ENCODE measurements around the gene AAGAB.

AAGAB gene

DNA sequence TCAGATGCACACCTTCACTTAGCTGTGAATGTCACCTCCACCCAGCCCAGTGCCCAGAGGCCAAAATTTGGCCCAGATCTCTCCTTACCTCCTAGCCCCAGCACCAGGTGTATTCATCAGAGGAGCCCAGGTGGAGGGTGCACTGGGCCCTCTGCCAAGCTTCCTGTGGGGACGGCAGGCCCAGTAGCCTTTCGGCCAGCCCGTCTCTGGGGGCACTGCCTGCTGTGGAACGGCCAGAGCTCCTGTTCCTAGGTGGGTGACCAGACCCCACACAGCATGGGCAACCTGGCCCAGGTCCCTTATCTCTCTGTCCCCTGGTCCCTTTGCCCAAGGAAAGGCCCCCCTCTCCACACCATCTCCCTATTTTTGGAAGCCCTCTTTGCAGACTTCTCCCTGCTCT lies 67.8 kb downstream of the AAGAB start:
- no peak overlapping the region for H3K27ac ChIP-seq
- no peak for DNase-seq
- H3K4me3 ChIP-seq (ENCODE audit: low read depth, low read length), result no peak overlapping the region
- H3K36me3 ChIP-seq, result peaks cover 2% of the 10 kb centered on the region; the same call in 1 of the 2 replicates
- no peaks in the 10 kb centered on the region for H3K27me3 ChIP-seq (ENCODE audit: insufficient read depth, low read depth, severe bottlenecking)
- H3K9me3 ChIP-seq (ENCODE audit: severe bottlenecking), result no peaks in the 10 kb centered on the region
- TF ChIP-seq, protein P1, sequence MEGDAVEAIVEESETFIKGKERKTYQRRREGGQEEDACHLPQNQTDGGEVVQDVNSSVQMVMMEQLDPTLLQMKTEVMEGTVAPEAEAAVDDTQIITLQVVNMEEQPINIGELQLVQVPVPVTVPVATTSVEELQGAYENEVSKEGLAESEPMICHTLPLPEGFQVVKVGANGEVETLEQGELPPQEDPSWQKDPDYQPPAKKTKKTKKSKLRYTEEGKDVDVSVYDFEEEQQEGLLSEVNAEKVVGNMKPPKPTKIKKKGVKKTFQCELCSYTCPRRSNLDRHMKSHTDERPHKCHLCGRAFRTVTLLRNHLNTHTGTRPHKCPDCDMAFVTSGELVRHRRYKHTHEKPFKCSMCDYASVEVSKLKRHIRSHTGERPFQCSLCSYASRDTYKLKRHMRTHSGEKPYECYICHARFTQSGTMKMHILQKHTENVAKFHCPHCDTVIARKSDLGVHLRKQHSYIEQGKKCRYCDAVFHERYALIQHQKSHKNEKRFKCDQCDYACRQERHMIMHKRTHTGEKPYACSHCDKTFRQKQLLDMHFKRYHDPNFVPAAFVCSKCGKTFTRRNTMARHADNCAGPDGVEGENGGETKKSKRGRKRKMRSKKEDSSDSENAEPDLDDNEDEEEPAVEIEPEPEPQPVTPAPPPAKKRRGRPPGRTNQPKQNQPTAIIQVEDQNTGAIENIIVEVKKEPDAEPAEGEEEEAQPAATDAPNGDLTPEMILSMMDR (IDR thresholded peaks at IDR 0.05; ENCODE audit: low read depth, low read length), result no peak

DNA sequence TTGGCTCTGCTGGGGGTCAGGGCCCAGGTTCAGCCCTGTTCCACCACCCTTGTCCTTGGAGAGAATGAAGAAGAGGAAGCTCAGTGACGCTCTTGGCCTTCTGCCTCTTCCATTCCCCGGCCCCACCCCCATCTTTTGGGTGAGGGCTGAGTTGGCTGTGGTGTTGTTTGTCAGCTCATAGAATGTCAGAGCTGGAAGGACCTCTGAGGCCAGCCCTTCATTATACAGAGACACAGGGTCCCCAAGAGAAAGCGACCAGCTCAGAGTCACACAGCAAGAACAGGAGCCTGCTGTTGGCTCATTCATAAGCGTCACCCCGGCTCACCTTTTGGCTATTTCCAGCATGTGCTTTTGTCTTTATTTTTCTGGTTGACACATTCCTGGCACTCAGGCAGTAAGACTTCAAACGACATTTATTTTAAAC lies 68.2 kb downstream of the AAGAB start:
- no peak overlapping the region for H3K4me3 ChIP-seq (ENCODE audit: low read depth, low read length)
- TF ChIP-seq, protein P1 (IDR thresholded peaks at IDR 0.05; ENCODE audit: low read depth, low read length), result no peak
- H3K9me3 ChIP-seq (ENCODE audit: severe bottlenecking), result no peaks in the 10 kb centered on the region
- no peak overlapping the region for H3K27ac ChIP-seq
- no peak for DNase-seq
- no peaks in the 10 kb centered on the region for H3K27me3 ChIP-seq (ENCODE audit: insufficient read depth, low read depth, severe bottlenecking)
- peaks cover 2% of the 10 kb centered on the region; the same call in 1 of the 2 replicates for H3K36me3 ChIP-seq

DNA sequence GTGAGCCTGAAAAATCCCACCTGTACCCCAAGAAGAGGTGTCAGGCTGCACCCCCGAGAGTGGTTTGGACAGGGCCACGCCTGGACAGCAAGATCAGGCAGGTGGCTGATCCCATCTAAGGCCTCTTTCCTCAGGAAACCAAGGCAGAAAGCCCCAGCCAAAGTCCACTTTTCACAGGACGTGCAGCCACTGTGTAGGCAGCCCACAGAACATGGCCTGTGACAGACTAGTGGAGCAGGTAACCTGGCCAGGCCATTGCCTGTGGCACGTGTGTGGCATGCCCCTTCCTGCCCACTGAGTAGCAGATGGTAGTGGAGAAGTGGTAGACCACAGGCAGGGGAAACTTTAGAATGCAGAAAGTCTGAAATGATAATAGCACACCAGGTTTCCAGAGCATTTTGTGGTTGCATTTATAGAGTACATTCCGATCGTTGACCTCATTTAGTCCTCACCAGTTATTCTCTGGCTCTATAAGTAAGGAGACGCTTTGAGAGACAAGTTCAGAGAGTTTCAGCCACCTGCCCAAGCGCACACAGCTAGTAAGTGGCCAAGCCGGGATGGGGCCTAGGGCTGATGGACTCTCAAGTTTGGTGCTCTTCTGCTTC lies 68.7 kb downstream of the AAGAB start:
- TF ChIP-seq, protein P1 (IDR thresholded peaks at IDR 0.05; ENCODE audit: low read depth, low read length), result no peak
- H3K36me3 ChIP-seq, result peaks cover 2% of the 10 kb centered on the region; the same call in 1 of the 2 replicates
- H3K4me3 ChIP-seq (ENCODE audit: low read depth, low read length), result no peak overlapping the region
- no peaks in the 10 kb centered on the region for H3K27me3 ChIP-seq (ENCODE audit: insufficient read depth, low read depth, severe bottlenecking)
- DNase-seq, result no peak
- H3K27ac ChIP-seq, result no peak overlapping the region
- H3K9me3 ChIP-seq (ENCODE audit: severe bottlenecking), result no peaks in the 10 kb centered on the region

DNA sequence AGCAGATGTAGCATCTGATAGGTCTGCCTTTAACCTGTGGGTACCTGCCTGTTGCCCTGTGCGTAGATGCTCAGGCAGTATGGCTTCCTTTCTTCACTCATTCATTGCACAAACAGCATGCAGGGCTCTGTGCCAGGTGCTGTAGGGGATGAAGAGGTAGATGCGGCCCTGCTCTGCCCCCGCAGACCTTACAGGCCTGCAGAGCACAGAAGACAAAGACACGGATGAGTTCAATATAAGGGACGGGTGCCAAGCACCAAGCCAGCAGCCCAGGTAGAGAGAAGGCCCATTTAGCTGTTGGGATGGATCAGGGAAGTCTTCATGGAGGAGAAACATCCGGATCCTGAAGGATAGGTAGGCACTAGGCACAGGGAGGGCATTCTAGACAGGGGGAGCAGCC lies 69.4 kb downstream of the AAGAB start:
- DNase-seq, result no peak
- Histone ChIP-seq H3K4me3 (ENCODE audit: low read depth, low read length) (no peak overlapping the region), H3K36me3 (0 out of 2 replicates have a peak, but pooled peaks cover 2% of the 10 kb centered on the region), H3K27ac (no peak overlapping the region), H3K27me3 (ENCODE audit: insufficient read depth, low read depth, severe bottlenecking) (no peaks in the 10 kb centered on the region), H3K9me3 (ENCODE audit: severe bottlenecking) (no peaks in the 10 kb centered on the region)
- TF ChIP-seq, protein P1 (IDR thresholded peaks at IDR 0.05; ENCODE audit: low read depth, low read length), result no peak

DNA sequence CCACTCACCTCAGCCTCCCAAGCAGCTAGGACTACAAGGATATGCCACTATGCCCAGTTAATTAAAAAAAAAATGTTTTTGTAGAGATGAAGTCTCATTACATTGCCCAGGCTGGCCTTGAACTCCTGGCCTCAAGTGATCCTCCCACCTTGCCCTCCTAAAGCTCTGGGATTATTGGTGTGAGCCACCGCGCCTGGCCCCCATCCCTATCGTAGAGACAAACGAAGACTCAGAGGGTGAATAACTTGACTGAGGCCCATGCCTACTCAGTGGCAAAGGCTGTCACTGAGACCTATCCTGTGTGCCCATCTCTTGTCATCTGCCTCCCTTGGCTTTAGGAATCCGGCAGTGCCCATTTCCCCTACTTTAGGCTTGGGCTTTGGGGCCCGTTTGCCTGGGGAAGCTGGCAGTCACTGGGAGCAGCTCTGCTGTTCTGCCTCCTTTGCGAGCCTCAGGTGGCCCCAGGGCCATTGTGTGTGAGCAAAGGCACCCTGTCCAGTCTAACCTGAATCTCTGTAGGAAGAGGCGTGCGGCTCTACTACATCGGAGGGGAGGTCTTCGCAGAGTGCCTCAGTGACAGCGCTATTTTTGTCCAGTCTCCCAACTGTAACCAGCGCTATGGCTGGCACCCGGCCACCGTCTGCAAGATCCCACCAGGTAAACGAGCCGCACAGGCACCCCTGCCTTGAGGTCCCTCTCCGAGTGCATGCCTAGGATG lies 70.1 kb downstream of the AAGAB start:
- Histone ChIP-seq H3K36me3 (0 out of 2 replicates have a peak, but pooled peaks cover 2% of the 10 kb centered on the region), H3K27ac (no peak overlapping the region)

More for the DNA sequence above, 70.1 kb downstream of the AAGAB start:
- DNase-seq, result no peak
- no peaks in the 10 kb centered on the region for H3K9me3 ChIP-seq (ENCODE audit: severe bottlenecking)
- H3K4me3 ChIP-seq (ENCODE audit: low read depth, low read length), result no peak overlapping the region
- H3K27me3 ChIP-seq (ENCODE audit: insufficient read depth, low read depth, severe bottlenecking), result no peaks in the 10 kb centered on the region
- TF ChIP-seq, protein P1 (IDR thresholded peaks at IDR 0.05; ENCODE audit: low read depth, low read length), result no peak
